Panc1 (cell line): ENCODE measurements around the gene ICAM2. TPM values are rescaled to one million over a fixed set of nuclear protein-coding genes. Genes with fewer than 3 reads are reported as not detected.

Source experiments
- ATAC-seq: fragments of 200-7000 bp; cut with Tn5 transposase; 2 replicates; pipeline ENCODE4 v1.9.1; 2020; ENCODE audit warnings: mild to moderate bottlenecking, moderate library complexity
- BruUV-seq: library from RNA; stranded (reverse); fragments of 400-500 nt; replicated peaks from 2 replicates; lab custom pipeline; 2021; lab: Mats Ljungman, UMichigan
- CTCF ChIA-PET: fragments of 300-600 bp; sonication (Branson Sonifier 250); formaldehyde crosslinking; loops from one replicate; lab custom pipeline; 2022; ENCODE audit warnings: antibody characterized with exemption; lab: Charles Lee
- POLR2A ChIA-PET: fragments of 300-600 bp; sonication (Branson Sonifier 250); formaldehyde crosslinking; loops from one replicate; lab custom pipeline; 2022; ENCODE audit warnings: antibody characterized with exemption; lab: Charles Lee
- DNase-seq: peaks from one replicate; pipeline ENCODE4 v3.0.0-alpha.2; 2010; ENCODE audit warnings: low read depth, low spot score
- H3K27ac ChIP-seq: 2 replicates; pipeline ENCODE4 v1.5.1; 2011; ENCODE audit warnings: mild to moderate bottlenecking, low read length, inconsistent platforms
- H3K27me3 ChIP-seq: fragments of 200-500 bp; sonication (Bioruptor generic); 2 replicates; pipeline ENCODE4 v1.6.0; 2014; ENCODE audit warnings: low read length, inconsistent platforms; ENCODE audit not compliant: control insufficient read depth, insufficient read depth
- H3K36me3 ChIP-seq: fragments of 200-500 bp; sonication (Bioruptor generic); 2 replicates; pipeline ENCODE4 v1.5.1; 2014; ENCODE audit warnings: inconsistent platforms, mild to moderate bottlenecking, low read length, moderate library complexity; ENCODE audit not compliant: control insufficient read depth, insufficient read depth
- H3K4me1 ChIP-seq: 2 replicates; pipeline ENCODE4 v1.5.1; 2011; ENCODE audit warnings: inconsistent platforms, mild to moderate bottlenecking, low read length, moderate library complexity; ENCODE audit not compliant: control insufficient read depth, insufficient read depth
- H3K4me3 ChIP-seq, 2 experiments: 2 replicates each; pipeline ENCODE4 v1.5.1; 2011 to 2012; ENCODE audit warnings: low read depth in 2 of 2, low read length in 2 of 2, mild to moderate bottlenecking in 2 of 2, inconsistent platforms in 1 of 2, moderate library complexity in 1 of 2
- H3K9me3 ChIP-seq: fragments of 200-500 bp; sonication (Bioruptor generic); 2 replicates; pipeline ENCODE4 v1.5.1; 2014; ENCODE audit warnings: low read depth, mild to moderate bottlenecking, inconsistent platforms, low read length, moderate library complexity; ENCODE audit not compliant: control insufficient read depth, insufficient read depth
- CTCF ChIP-seq: fragments of 450-650 bp; IDR thresholded peaks from 2 replicates; pipeline ENCODE4 v1.5.1; 2017; ENCODE audit warnings: mild to moderate bottlenecking
- POLR2AphosphoS5 ChIP-seq: IDR thresholded peaks from 2 replicates; pipeline ENCODE4 v1.6.1; 2012; ENCODE audit warnings: mild to moderate bottlenecking, low read depth, low read length, moderate library complexity
- REST ChIP-seq, 2 experiments: IDR thresholded peaks; 2 replicates each; pipeline ENCODE4 v1.6.1; 2011 to 2012; ENCODE audit warnings: low read depth in 2 of 2, control low read depth in 1 of 2, low read length in 1 of 2, mild to moderate bottlenecking in 1 of 2, moderate library complexity in 1 of 2; ENCODE audit not compliant: insufficient read depth in 1 of 2
- SIN3A ChIP-seq: IDR thresholded peaks from 2 replicates; pipeline ENCODE4 v1.6.1; 2012; ENCODE audit warnings: low read depth, mild to moderate bottlenecking, low read length, moderate library complexity, borderline replicate concordance; ENCODE audit not compliant: insufficient read depth
- TCF7L2 ChIP-seq: IDR thresholded peaks from 2 replicates; pipeline ENCODE4 v1.6.1; 2011; ENCODE audit warnings: mild to moderate bottlenecking, low read depth, low read length, inconsistent platforms
- in situ Hi-C: cut with HindIII; loops from 2 replicates; pipeline ENCODE4 v1.10.0; 2016; ENCODE audit warnings: low sequenced_read_pairs, low pct_unique_long_range_greater_than_20kb
- intact Hi-C: fragments of 100-400 bp; cut with micrococcal nuclease; formaldehyde crosslinking; loops from one replicate; pipeline ENCODE4 v1.10.0; 2022; ENCODE audit not compliant: unreplicated experiment
- total RNA-seq: library from RNA; stranded (reverse); gene quantifications from one replicate; pipeline ENCODE4 v1.2.1, GENCODE V29; 2021; ENCODE audit not compliant: unreplicated experiment

The ICAM2 gene
- total RNA-seq, 1 experiment from 2014 or later = 0.33 TPM

- intact Hi-C loops (no loop called here), in situ Hi-C loops (no loop called here)
- no peak overlapping the region for H3K4me3 ChIP-seq
- no peak for DNase-seq
- no peaks in the 10 kb centered on the region for H3K27me3 ChIP-seq
- no peak for TF ChIP-seq CTCF
- TF ChIP-seq SIN3A = no peak
- TF ChIP-seq POLR2AphosphoS5 = no peak
- TF ChIP-seq REST (IDR thresholded peaks at IDR 0.05; ENCODE audit: insufficient read depth in 1 of 2, low read depth in 2 of 2, low read length in 1 of 2) = no peak
- TF ChIP-seq TCF7L2 = no peak
- no TSS peak for BruUV-seq
- ChIA-PET CTCF (no interaction called here), POLR2A (no interaction called here)
- H3K4me1 ChIP-seq = no peaks in the 10 kb centered on the region
- H3K27ac ChIP-seq = no peak overlapping the region
- H3K36me3 ChIP-seq = no peaks in the 10 kb centered on the region
- no peak for ATAC-seq
- no peaks in the 10 kb centered on the region for H3K9me3 ChIP-seq
These were observed 16.8 kb downstream of the ICAM2 start for GRCh38 chr17:64003526-64004121.

- intact Hi-C loops (no loop called here), in situ Hi-C loops (no loop called here)
- no peaks in the 10 kb centered on the region for H3K4me1 ChIP-seq
- no peaks in the 10 kb centered on the region for H3K36me3 ChIP-seq
- no peaks in the 10 kb centered on the region for H3K27me3 ChIP-seq
- TF ChIP-seq TCF7L2 = no peak
- TF ChIP-seq CTCF = no peak
- no peak for TF ChIP-seq REST (IDR thresholded peaks at IDR 0.05; ENCODE audit: insufficient read depth in 1 of 2, low read depth in 2 of 2, low read length in 1 of 2)
- no peak for TF ChIP-seq POLR2AphosphoS5
- TF ChIP-seq SIN3A = no peak
- H3K27ac ChIP-seq = no peak overlapping the region
- POLR2A ChIA-PET = no interaction called here
- DNase-seq (no peak), ATAC-seq (no peak)
- H3K9me3 ChIP-seq = no peaks in the 10 kb centered on the region
- CTCF ChIA-PET = no interaction called here
- H3K4me3 ChIP-seq = no peak overlapping the region
- BruUV-seq = no TSS peak
These were observed 17.5 kb downstream of the ICAM2 start for GRCh38 chr17:64002658-64003525.
